OCI-LY7 (cell line): ENCODE measurements around the gene KNDC1.

Source experiments
- CTCF ChIP-seq: fragments of 200-600 bp; sonication (generic); conservative IDR thresholded peaks from 2 replicates; pipeline ENCODE4 v1.5.1; 2014; ENCODE audit warnings: mild to moderate bottlenecking, antibody characterized with exemption, low read length, moderate library complexity, mixed read lengths
- EZH2phosphoT487 ChIP-seq: fragments of 200-600 bp; sonication (generic); IDR thresholded peaks from 2 replicates; pipeline ENCODE4 v1.6.1; 2018; ENCODE audit warnings: low read depth, borderline replicate concordance, mild to moderate bottlenecking, mixed run types, antibody characterized with exemption, low read length, moderate library complexity, mixed read lengths

GRCh38 chr10:133165556-133166503 lies 5.8 kb downstream of the KNDC1 start:
- TF ChIP-seq EZH2phosphoT487 (no peak), CTCF (no peak)
